GM12878 (cell line): Measurements from ENCODE around the gene TGFBR1. TPM values are rescaled to one million over a fixed set of nuclear protein-coding genes. Genes with fewer than 3 reads are reported as not detected.

Source experiments
- ATAC-seq: fragments of 200-7000 bp; cut with Tn5 transposase; 3 replicates; pipeline ENCODE4 v1.9.1; 2020; ENCODE audit warnings: mild to moderate bottlenecking, moderate library complexity
- BruUV-seq: library from RNA; stranded (reverse); fragments of 400-500 nt; replicated peaks from 2 replicates; lab custom pipeline; 2021; lab: Mats Ljungman, UMichigan
- CTCF ChIA-PET: fragments of 300-600 bp; sonication (Branson Sonifier 250); formaldehyde crosslinking; extraction: SDS; loops from one replicate; lab custom pipeline; 2021; ENCODE audit warnings: inconsistent platforms; lab: Yijun Ruan, JAX
- POLR2A ChIA-PET: fragments of 350-600 bp; formaldehyde crosslinking; extraction: SDS; loops from one replicate; lab custom pipeline; 2021; ENCODE audit warnings: inconsistent platforms; lab: Charles Lee
- RAD21 ChIA-PET: fragments of 300-600 bp; sonication (Branson Sonifier 250); formaldehyde crosslinking; loops from one replicate; lab custom pipeline; 2023; ENCODE audit warnings: antibody characterized with exemption; ENCODE audit not compliant: unreplicated experiment; lab: Charles Lee
- SMC1A ChIA-PET: fragments of 300-600 bp; sonication (Branson Sonifier 250); formaldehyde crosslinking; loops from one replicate; lab custom pipeline; 2023; ENCODE audit not compliant: unreplicated experiment, uncharacterized antibody; lab: Charles Lee
- DNase-seq: peaks from one replicate; pipeline ENCODE4 v3.0.0-alpha.2; 2011; ENCODE audit warnings: low read depth, low spot score
- FAIRE-seq: peaks from 3 replicates; lab custom pipeline; 2011; peaks lifted over from hg19 to GRCh38; lab: Jason Lieb, UNC
- H2AFZ ChIP-seq: 2 replicates; pipeline ENCODE4 v1.6.0; 2011; ENCODE audit warnings: low read depth, low read length, control low read depth; ENCODE audit not compliant: control insufficient read depth
- H3K27ac ChIP-seq: 2 replicates; pipeline ENCODE4 v1.5.1; 2011; ENCODE audit warnings: control low read depth; ENCODE audit not compliant: control insufficient read depth, insufficient read depth
- H3K27me3 ChIP-seq, 2 experiments: replicated peaks in 1 of 2; 2 replicates each; pipeline versions ENCODE4 v1.6.0 to v1.6.1; 2011; ENCODE audit warnings: low read length in 1 of 2; ENCODE audit not compliant: control insufficient read depth in 2 of 2, insufficient read depth in 2 of 2
- H3K36me3 ChIP-seq, 2 experiments: 2 replicates each; pipeline ENCODE4 v1.5.1; 2011; ENCODE audit warnings: low read length in 1 of 2; ENCODE audit not compliant: control insufficient read depth in 2 of 2, insufficient read depth in 2 of 2
- H3K4me1 ChIP-seq: 2 replicates; pipeline ENCODE4 v1.6.1; 2011; ENCODE audit warnings: mild to moderate bottlenecking, low read length, moderate library complexity, mixed read lengths; ENCODE audit not compliant: control insufficient read depth, insufficient read depth
- H3K4me2 ChIP-seq: 2 replicates; pipeline ENCODE4 v1.6.0; 2011; ENCODE audit warnings: control low read depth; ENCODE audit not compliant: control insufficient read depth, insufficient read depth
- H3K4me3 ChIP-seq: fragments of 200-600 bp; sonication (generic); 2 replicates; pipeline ENCODE4 v1.5.1; 2016
- H3K79me2 ChIP-seq: 2 replicates; pipeline ENCODE4 v1.6.0; 2011; ENCODE audit warnings: low read length; ENCODE audit not compliant: control insufficient read depth, insufficient read depth
- H3K9ac ChIP-seq: 2 replicates; pipeline ENCODE4 v1.8.0; 2011; ENCODE audit warnings: low read length, control low read depth, mixed read lengths; ENCODE audit not compliant: control insufficient read depth, insufficient read depth
- H3K9me3 ChIP-seq: replicated peaks from 3 replicates; pipeline ENCODE4 v1.5.1; 2011; ENCODE audit warnings: mild to moderate bottlenecking, low read length; ENCODE audit not compliant: control insufficient read depth, insufficient read depth
- H4K20me1 ChIP-seq: 2 replicates; pipeline ENCODE4 v1.6.0; 2011; ENCODE audit not compliant: control insufficient read depth, insufficient read depth
- CUX1 ChIP-seq: IDR thresholded peaks from 2 replicates; pipeline ENCODE4 v1.6.1; 2012; ENCODE audit warnings: improper control_type of control experiment, low read depth, low read length; ENCODE audit not compliant: insufficient replicate concordance
- ZBTB40 ChIP-seq: fragments of 450-650 bp; IDR thresholded peaks from 2 replicates; pipeline ENCODE4 v1.6.1; 2016; ENCODE audit warnings: mild to moderate bottlenecking, moderate library complexity, borderline replicate concordance
- WGBS: methylation state at CpG from one replicate; pipeline ENCODE4 v1.1.6; 2016; ENCODE audit warnings: low lambda C conversion rate; ENCODE audit not compliant: insufficient replicate concordance, insufficient coverage; ENCODE audit errors: missing lambda C conversion rate; 5-methylcytosine and 5-hydroxymethylcytosine counted together
- in situ Hi-C: fragments of 300-500 bp; cut with MboI; formaldehyde crosslinking; loops from 9 replicates; pipeline ENCODE4 v1.14.3; 2018; ENCODE audit warnings: mixed read lengths
- intact Hi-C: fragments of 100-400 bp; cut with micrococcal nuclease; formaldehyde crosslinking; loops from one replicate; pipeline ENCODE4 v1.14.2; 2022; ENCODE audit not compliant: unreplicated experiment
- polyA plus RNA-seq, 11 experiments: library from polyadenylated mRNA; depleted of rRNA in 4 of 11; unstranded in 6 of 11; stranded (reverse) in 5 of 11; fragments of >200 nt; fragmentation: Nextera tagmentation in 4 of 11; fragmentation: Illumina TruSeq in 1 of 11; extraction: Ambion mirVana in 4 of 11; extraction: Trizol in 1 of 11; gene quantifications; 1 replicate in 1 of 11; 2 replicates in 10 of 11; pipeline versions ENCODE4 v1.2.1 to v1.2.3, GENCODE V29; 2011 to 2016; ENCODE audit warnings: inconsistent platforms in 2 of 11, missing spikeins in 2 of 11, low read depth in 1 of 11
- total RNA-seq, 4 experiments: library from RNA; depleted of rRNA in 3 of 4; stranded (reverse); fragments of >200 nt in 3 of 4; fragmentation: Illumina TruSeq in 1 of 4; extraction: Trizol in 1 of 4; gene quantifications; 2 replicates each; pipeline versions ENCODE4 v1.2.1 to v1.2.3, GENCODE V29; 2013 to 2021

TGFBR1 gene
- total and polyA plus RNA-seq, 10 of the 15 experiments (the other 5 are each of a cell fraction or from before 2014, with no cell fraction given) = 2.9 to 27.2 (median 16.6) TPM

- no peak for TF ChIP-seq CUX1
- TF ChIP-seq, all 136 proteins: peak for 21
These were observed 75.3 kb downstream of the TGFBR1 start (continued) for GRCh38 chr9:99180199-99180598.

- intact Hi-C loops (loop anchor here (5.0 to 10.0 kb wide), 9 partner anchors 57 to 1254 kb away; partner anchors contain the start of genes ERP44 and INVS), in situ Hi-C loops (loop anchor here (5.0 to 10.0 kb wide), 5 partner anchors 48 to 1144 kb away; no protein-coding TSS in a partner anchor)
- 77% methylated on average over 9 of the region's 9 CpGs for WGBS
- POLR2A ChIA-PET = interaction anchor here (2.2 kb wide), 1 partner anchor 13 kb away, joined by 9 read pairs; no protein-coding TSS in a partner anchor
- H3K27ac ChIP-seq = peak overlapping the region; percentile 84
- H3K27me3 ChIP-seq = no peaks in the 10 kb centered on the region
- H3K4me1 ChIP-seq = peaks cover 60% of the 10 kb centered on the region
- no peak for FAIRE-seq
- H3K36me3 ChIP-seq = no peaks in the 10 kb centered on the region
- no peak for TF ChIP-seq ZBTB40
- BruUV-seq = no TSS peak
- DNase-seq = no peak
- peak overlapping the region; percentile 21; the same call in 1 of the 2 replicates for H3K4me2 ChIP-seq
- H4K20me1 ChIP-seq = no peaks in the 10 kb centered on the region
- H3K9me3 ChIP-seq = no peaks in the 10 kb centered on the region
- no peak for ATAC-seq
- RAD21 ChIA-PET = interaction anchor here (3.3 to 13.6 kb wide), 3 partner anchors 7 to 16 kb away, joined by 18 to 147 read pairs (median 58); no protein-coding TSS in a partner anchor
- SMC1A ChIA-PET = interaction anchor here (1.3 to 12.4 kb wide), 4 partner anchors 8 to 74 kb away, joined by 3 to 189 read pairs (median 106); partner anchors contain the start of genes ALG2 and SEC61B
- no peak overlapping the region for H3K9ac ChIP-seq
- no peaks in the 10 kb centered on the region for H3K79me2 ChIP-seq
- H2AFZ ChIP-seq = no peak overlapping the region
- H3K4me3 ChIP-seq = no peak overlapping the region
- CTCF ChIA-PET = interaction anchor here (9.2 to 9.3 kb wide), 2 partner anchors 15 to 16 kb away, joined by 96 to 131 read pairs; no protein-coding TSS in a partner anchor
These were observed 75.7 kb downstream of the TGFBR1 start for GRCh38 chr9:99180662-99181061.
